ENCODE results near the gene NUP50.

GRCh38 chr22:45196926-45197605 lies 33.3 kb downstream of the NUP50 start:
- TF ChIP-seq POLR2A (IDR thresholded peaks at IDR 0.05) (no peak), CTCF (IDR thresholded peaks at IDR 0.05) (no peak), POLR2AphosphoS5 (IDR thresholded peaks at IDR 0.05) (no peak)
